Large intestine (tissue), 12 donors: Measurements from ENCODE around the gene VPS36. TPM values are rescaled to one million over a fixed set of nuclear protein-coding genes. Genes with fewer than 3 reads are reported as not detected.
"Not testable (repeated sequence)": the region's sequence is repeated elsewhere in the genome, so short reads cannot be mapped to it uniquely, and the experiment has no call there.

ENCODE experiments used
- DNase-seq, 2 donors: peaks; one replicate each; pipeline versions ENCODE4 v3.0.0 to v3.0.0-alpha.2; 2013
- H3K27ac ChIP-seq: one replicate; pipeline ENCODE4 v1.5.1; 2013; ENCODE audit warnings: low read length
- H3K27me3 ChIP-seq: 2 replicates; pipeline ENCODE4 v1.6.1; 2013; ENCODE audit warnings: low read length; ENCODE audit not compliant: control insufficient read depth, insufficient read depth
- H3K36me3 ChIP-seq: 2 replicates; pipeline ENCODE4 v1.6.1; 2013; ENCODE audit warnings: low read length; ENCODE audit not compliant: control insufficient read depth, insufficient read depth
- H3K4me1 ChIP-seq: one replicate; pipeline ENCODE4 v1.6.1; 2013; ENCODE audit warnings: low read length; ENCODE audit not compliant: control insufficient read depth, insufficient read depth
- H3K4me3 ChIP-seq: one replicate; pipeline ENCODE4 v1.5.1; 2013; ENCODE audit warnings: low read length
- H3K9me3 ChIP-seq: one replicate; pipeline ENCODE4 v1.6.1; 2013; ENCODE audit warnings: mild to moderate bottlenecking, low read depth, low read length, moderate library complexity; ENCODE audit not compliant: control insufficient read depth
- WGBS: methylation state at CpG from one replicate; pipeline ENCODE4 v1.1.5; 2013; ENCODE audit warnings: low lambda C conversion rate; ENCODE audit not compliant: insufficient coverage; 5-methylcytosine and 5-hydroxymethylcytosine counted together
- long read RNA-seq, 11 donors: transcript quantifications; one replicate each; lab custom pipeline, GENCODE V29; 2026
- polyA plus RNA-seq: library from polyadenylated mRNA; unstranded; fragments of 120-200 nt; gene quantifications from one replicate; pipeline ENCODE4 v1.2.1, GENCODE V29; 2013

The VPS36 gene, protein sequence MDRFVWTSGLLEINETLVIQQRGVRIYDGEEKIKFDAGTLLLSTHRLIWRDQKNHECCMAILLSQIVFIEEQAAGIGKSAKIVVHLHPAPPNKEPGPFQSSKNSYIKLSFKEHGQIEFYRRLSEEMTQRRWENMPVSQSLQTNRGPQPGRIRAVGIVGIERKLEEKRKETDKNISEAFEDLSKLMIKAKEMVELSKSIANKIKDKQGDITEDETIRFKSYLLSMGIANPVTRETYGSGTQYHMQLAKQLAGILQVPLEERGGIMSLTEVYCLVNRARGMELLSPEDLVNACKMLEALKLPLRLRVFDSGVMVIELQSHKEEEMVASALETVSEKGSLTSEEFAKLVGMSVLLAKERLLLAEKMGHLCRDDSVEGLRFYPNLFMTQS
- 64.8 TPM for polyA plus RNA-seq
- long read RNA-seq, donor 1, full-length matches to known transcripts, result 5 of 5 reads
- long read RNA-seq, donor 1, partial matches to known transcripts, result 0 of 5 reads
- long read RNA-seq, donor 1, other reads (novel, unspliced or antisense), result 0 of 5 reads
- long read RNA-seq, donor 2, full-length matches to known transcripts, result 13 of 43 reads
- long read RNA-seq, donor 2, partial matches to known transcripts, result 30 of 43 reads
- long read RNA-seq, donor 2, other reads (novel, unspliced or antisense), result 0 of 43 reads
- long read RNA-seq, donor 3, result 0 reads
- long read RNA-seq, donor 4, full-length matches to known transcripts, result 2 of 2 reads
- long read RNA-seq, donor 4, partial matches to known transcripts, result 0 of 2 reads
- long read RNA-seq, donor 4, other reads (novel, unspliced or antisense), result 0 of 2 reads
- long read RNA-seq, donor 5, full-length matches to known transcripts, result 16 of 22 reads
- long read RNA-seq, donor 5, partial matches to known transcripts, result 6 of 22 reads
- long read RNA-seq, donor 5, other reads (novel, unspliced or antisense), result 0 of 22 reads
- long read RNA-seq, donor 6, full-length matches to known transcripts, result 16 of 32 reads
- long read RNA-seq, donor 6, partial matches to known transcripts, result 16 of 32 reads
- long read RNA-seq, donor 6, other reads (novel, unspliced or antisense), result 0 of 32 reads
- long read RNA-seq, donor 7, full-length matches to known transcripts, result 5 of 12 reads
- long read RNA-seq, donor 7, partial matches to known transcripts, result 7 of 12 reads
- long read RNA-seq, donor 7, other reads (novel, unspliced or antisense), result 0 of 12 reads
- long read RNA-seq, donor 8, full-length matches to known transcripts, result 26 of 64 reads
- long read RNA-seq, donor 8, partial matches to known transcripts, result 38 of 64 reads
- long read RNA-seq, donor 8, other reads (novel, unspliced or antisense), result 0 of 64 reads
- long read RNA-seq, donor 9, full-length matches to known transcripts, result 11 of 20 reads
- long read RNA-seq, donor 9, partial matches to known transcripts, result 9 of 20 reads
- long read RNA-seq, donor 9, other reads (novel, unspliced or antisense), result 0 of 20 reads
- long read RNA-seq, donor 10, full-length matches to known transcripts, result 12 of 20 reads
- long read RNA-seq, donor 10, partial matches to known transcripts, result 8 of 20 reads
- long read RNA-seq, donor 10, other reads (novel, unspliced or antisense), result 0 of 20 reads
- long read RNA-seq, donor 11, full-length matches to known transcripts, result 9 of 20 reads
- long read RNA-seq, donor 11, partial matches to known transcripts, result 11 of 20 reads
- long read RNA-seq, donor 11, other reads (novel, unspliced or antisense), result 0 of 20 reads

DNA sequence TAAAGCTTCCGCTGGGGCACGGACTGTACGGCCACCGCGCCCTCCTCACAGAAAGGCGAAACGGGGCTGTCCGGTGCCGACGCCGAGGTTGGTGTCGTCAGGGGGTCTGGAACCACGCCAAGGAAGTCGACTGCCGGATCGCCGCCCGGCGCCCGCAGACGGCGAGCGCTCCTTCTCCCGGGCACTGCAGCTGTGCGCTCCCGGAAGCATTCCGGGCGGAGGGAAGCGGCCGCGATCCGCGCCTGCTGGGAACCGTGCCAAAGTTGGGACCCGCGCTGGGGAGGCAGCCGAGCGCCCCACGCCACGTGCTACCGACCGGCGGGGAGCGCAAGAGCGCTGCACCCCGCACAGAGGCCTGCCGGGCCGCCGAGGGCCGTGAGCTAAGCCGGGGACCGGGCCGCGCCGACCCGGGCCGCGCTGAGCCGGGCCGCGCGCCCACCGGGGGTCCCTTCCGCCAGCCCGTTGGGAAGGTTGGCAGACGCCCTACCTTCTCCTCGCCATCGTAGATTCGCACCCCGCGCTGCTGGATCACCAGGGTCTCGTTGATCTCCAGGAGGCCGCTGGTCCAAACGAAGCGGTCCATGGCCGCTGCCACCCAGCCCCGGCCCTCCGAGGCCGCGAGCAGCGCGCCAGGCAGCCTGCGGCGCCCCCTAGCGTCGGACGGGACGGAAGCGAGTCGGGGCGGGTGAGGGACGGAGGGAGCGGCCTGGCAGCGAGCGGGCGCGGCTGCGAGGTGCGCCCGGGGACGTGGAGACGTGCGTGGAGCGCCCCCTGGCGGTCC is at the start of gene VPS36:
VPS36 (minus strand) TSS at position 623 of the 781 bp plus-strand sequence; CDS start at position 583, 40 bp downstream.
- peaks cover 8% of the 10 kb centered on the region for H3K4me1 ChIP-seq
- no peaks in the 10 kb centered on the region for H3K9me3 ChIP-seq
- WGBS, result no CpG with 5 or more reads among the region's 105 CpGs
- peak within 1 kb of the TSS; percentile 94 for H3K27ac ChIP-seq
- H3K36me3 ChIP-seq, result no peaks in the 10 kb centered on the region
- H3K4me3 ChIP-seq, result peak within 1 kb of the TSS; percentile 93
- H3K27me3 ChIP-seq, result no peaks in the 10 kb centered on the region
- peak; percentile 96 to 97 for DNase-seq

DNA sequence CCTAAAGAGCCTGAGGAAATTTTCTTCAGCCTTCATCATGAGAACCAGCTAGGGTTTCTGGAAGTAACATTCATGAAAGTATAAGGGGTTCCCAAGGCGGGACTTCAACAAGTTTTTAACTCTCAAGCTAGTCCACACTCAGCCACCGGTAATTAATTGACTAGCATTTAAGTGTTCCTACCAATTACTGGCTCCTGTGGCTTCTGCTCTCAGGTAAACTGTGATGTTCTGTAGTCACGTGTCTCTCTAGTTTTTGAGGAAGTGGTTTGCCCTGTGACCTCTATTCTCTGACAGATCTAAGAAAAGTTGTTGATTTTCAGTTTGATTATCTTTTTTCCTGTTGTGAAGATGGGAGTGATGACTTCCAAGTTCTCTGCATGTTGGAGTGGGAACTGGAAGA is 47.5 kb upstream of the VPS36 start:
- H3K27me3 ChIP-seq, DNase-seq, H3K27ac ChIP-seq, H3K4me1 ChIP-seq, H3K4me3 ChIP-seq, H3K36me3 ChIP-seq, H3K9me3 ChIP-seq: not testable (repeated sequence)
- WGBS, result no CpG with 5 or more reads among the region's 3 CpGs

DNA sequence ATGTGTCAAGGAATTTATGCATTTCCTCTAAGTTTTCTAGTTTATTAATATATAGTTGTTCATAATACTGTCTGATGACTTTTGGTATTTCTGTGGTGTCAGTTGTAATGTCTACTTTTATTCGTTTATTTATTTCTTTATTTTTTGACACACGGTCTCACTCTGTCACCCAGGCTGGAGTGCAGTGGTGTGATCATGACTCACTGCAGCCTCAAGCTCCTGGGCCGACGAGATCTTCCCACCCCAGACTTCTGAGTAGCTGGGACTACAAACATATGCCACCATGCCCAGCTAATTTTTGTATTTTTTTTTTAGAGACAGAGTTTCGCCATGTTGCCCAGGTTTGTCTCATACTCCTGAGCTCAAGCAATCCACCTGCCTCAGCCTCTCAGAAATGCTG is 43.8 kb upstream of the VPS36 start:
- not testable (repeated sequence) for H3K4me3 ChIP-seq, H3K9me3 ChIP-seq, H3K27ac ChIP-seq, H3K4me1 ChIP-seq, H3K27me3 ChIP-seq, H3K36me3 ChIP-seq, DNase-seq
- whole genome bisulfite sequencing, result no CpG with 5 or more reads among the region's 5 CpGs

DNA sequence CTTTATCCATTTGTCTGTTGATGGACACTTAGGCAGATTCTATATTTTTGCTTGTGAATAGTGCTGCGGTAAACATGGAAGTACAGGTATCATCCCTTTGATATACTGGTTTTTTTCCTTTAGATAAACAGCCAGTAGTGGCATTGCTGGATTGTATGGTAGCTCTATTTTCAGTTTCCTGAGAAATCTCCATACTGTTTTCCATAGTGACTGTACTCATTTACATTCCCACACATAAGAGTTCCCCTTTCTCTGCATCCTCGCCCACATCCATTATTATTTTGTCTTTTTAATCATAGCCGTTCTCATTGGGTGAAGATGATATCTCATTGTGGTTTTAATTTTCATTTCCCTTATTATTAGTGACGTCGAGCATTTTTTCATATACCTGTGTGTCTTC is 40.6 kb upstream of the VPS36 start:
- not testable (repeated sequence) for H3K4me1 ChIP-seq, H3K9me3 ChIP-seq, H3K27ac ChIP-seq, H3K4me3 ChIP-seq, H3K36me3 ChIP-seq, DNase-seq, H3K27me3 ChIP-seq
- no CpG with 5 or more reads among the region's 5 CpGs for WGBS

DNA sequence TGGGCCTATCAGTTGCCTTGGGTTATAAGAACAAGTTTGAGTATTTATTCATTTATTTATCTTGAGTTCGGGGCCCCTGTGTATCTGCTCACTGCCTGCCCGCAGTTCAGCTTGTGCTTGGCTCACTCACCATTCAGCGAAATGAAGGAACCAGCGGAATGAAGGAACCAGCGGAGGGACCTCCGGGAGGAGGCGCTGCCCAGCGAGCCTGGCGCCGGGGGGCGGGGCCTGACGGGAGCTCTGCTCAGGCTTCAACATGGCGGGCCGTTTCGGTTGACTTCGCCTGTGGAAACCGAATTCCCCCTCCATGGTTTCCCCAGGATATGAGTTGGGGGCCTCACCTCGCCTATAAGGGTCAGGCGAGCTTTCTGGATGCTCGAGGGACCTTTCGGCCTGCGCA is 38.3 kb upstream of the VPS36 start:
- DNase-seq, result not testable (repeated sequence)

DNA sequence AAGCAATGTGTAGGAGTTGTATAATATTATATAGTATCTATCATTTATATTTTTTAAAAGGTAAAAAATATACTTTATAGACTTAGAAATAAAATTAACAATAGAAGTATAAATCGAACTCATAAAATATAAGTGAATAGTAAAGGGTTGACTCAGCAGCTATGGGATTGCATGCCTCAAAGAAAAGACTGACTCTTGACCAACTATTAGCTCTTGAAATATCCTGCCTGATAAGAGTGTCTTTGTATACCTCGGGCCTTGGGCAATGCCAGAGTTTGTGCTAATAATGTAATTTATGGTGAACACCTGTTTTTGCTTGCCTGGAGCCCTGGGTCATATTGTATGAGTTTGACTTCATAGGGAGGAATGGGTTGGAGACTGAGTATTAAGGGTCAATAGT is 36.6 kb upstream of the VPS36 start:
- not testable (repeated sequence) for H3K9me3 ChIP-seq, H3K4me3 ChIP-seq, H3K27ac ChIP-seq, DNase-seq, H3K27me3 ChIP-seq, H3K4me1 ChIP-seq, H3K36me3 ChIP-seq
- WGBS, result no CpG with 5 or more reads among the region's 2 CpGs

More for the DNA sequence above, 38.3 kb upstream of the VPS36 start:
- not testable (repeated sequence) for H3K27me3 ChIP-seq, H3K4me1 ChIP-seq, H3K9me3 ChIP-seq, H3K27ac ChIP-seq, H3K4me3 ChIP-seq, H3K36me3 ChIP-seq
- WGBS, result no CpG with 5 or more reads among the region's 22 CpGs

DNA sequence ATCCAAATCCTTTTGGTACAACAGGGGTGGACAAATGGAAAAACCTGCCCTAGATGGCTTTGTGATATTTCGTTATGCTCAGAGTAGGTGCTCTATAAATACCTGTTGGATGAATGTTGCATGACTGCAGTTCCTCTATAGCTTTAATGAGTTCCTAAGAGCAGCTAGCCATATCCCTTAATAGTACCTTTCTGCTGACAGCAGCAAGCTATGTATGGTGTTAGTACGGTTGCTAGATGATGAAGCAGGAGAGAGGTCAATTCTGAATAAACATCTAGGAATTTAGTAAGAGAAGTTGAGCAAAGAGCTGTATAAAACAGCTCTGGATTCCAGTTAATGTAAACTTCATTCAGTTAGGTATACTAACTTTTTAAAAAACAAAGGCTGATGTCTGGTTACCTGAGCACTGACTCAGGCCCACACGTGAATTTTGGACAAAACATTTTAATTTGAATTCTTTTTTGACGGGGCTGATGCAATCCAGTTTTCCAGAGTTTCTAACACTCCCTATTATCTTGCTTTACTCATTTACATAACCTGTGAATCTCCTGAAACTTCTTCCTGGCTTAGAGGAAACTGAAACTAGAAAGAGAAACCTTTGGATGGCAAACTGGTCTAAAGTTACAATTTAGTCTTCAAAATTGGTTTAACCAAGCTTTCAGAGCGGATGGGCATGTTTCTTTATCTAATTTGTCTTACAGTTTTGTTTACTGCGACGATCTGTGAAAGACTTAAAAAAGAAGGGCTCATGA is 30.4 kb upstream of the VPS36 start:
- not testable (repeated sequence) for H3K27ac ChIP-seq, H3K36me3 ChIP-seq, DNase-seq, H3K9me3 ChIP-seq, H3K4me1 ChIP-seq, H3K27me3 ChIP-seq, H3K4me3 ChIP-seq
- WGBS, result 75% methylated on average over 2 of the region's 7 CpGs

DNA sequence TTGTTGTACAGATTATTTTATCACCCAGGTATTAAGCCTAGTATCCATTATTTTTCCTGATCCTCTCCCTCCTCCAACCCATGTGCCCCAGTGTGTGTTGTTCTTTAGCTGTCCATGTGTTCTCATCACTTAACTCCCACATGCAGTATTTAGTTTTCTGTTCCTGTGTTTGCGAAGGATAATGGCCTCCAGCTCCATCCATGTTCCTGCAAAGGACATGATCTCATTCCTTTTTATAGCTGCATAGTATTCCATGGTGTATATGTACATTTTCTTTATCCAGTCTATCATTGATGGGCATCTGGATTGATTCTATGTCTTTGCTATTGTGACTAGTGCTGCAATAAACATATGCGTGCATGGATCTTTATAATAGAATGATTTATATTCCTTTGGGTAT is 18.1 kb upstream of the VPS36 start:
- not testable (repeated sequence) for H3K27ac ChIP-seq, H3K4me3 ChIP-seq, H3K4me1 ChIP-seq, H3K9me3 ChIP-seq, H3K27me3 ChIP-seq, DNase-seq
- H3K36me3 ChIP-seq, result peaks cover 40% of the 10 kb centered on the region
- whole genome bisulfite sequencing, result no CpG with 5 or more reads among the region's 2 CpGs

DNA sequence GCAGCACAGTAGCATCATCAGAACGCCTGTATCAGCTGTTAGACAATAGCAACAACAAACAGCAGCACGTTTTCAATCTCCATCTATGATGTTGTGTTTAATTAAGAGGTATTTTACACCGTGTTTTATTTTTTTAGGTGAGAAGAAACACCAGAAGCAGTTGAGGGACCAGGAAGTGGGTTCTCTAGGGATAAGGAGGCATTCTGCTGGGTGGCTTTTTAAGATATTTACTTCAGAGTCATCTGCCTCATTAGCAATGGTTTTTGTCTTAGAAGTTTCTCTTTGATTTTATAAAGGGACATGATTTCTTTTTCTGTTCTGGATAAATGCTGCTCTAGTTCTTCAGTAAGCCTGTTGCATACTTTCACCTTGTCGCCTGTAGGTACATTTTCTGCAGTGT is 13.1 kb upstream of the VPS36 start:
- Histone ChIP-seq H3K27me3 (no peaks in the 10 kb centered on the region), H3K27ac (no peak overlapping the region), H3K4me3 (no peak overlapping the region), H3K9me3 (no peaks in the 10 kb centered on the region), H3K36me3 (peaks cover 41% of the 10 kb centered on the region), H3K4me1 (no peaks in the 10 kb centered on the region)
- DNase-seq, result no peak
- no CpG with 5 or more reads among the region's 4 CpGs for WGBS
